Measurements from ENCODE around the gene MYH2.

Gene MYH2

DNA sequence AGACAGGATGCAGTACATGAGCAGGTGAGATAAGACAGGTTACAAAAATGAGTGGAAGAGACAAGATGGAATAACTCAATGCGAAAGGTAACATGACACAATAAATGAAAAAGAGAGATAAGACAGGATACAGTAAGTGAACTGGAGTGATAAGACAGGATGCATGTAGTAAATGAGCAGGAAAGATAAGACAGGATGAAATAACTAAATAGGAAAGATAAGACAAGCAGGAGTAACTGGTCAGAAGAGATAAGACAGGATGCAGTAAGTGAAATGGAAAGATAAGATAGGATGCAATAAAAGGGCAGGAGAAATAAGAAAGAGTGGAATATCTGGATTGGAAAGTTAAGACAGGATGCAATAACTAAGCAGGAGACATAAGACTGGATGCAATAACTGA lies 71.8 kb downstream of the MYH2 start:
- Histone ChIP-seq H3K36me3 (ENCODE audit: insufficient read depth, low read length) (no peaks in the 10 kb centered on the region), H3K4me1 (ENCODE audit: insufficient read depth, low read length, severe bottlenecking) (no peaks in the 10 kb centered on the region)

GRCh38 chr17:10474536-10474935 lies 74.9 kb downstream of the MYH2 start:
- no peaks in the 10 kb centered on the region for H3K79me2 ChIP-seq (ENCODE audit: insufficient read depth, low read length)
- H3K9ac ChIP-seq (ENCODE audit: low read length) = no peak overlapping the region
- no peak overlapping the region for H3K4me2 ChIP-seq (ENCODE audit: low read length)
- TF ChIP-seq EZH2 (IDR thresholded peaks at IDR 0.05; ENCODE audit: borderline replicate concordance, low read length) (no peak), CTCF (IDR thresholded peaks at IDR 0.05; ENCODE audit: low read length) (no peak)
- H2AFZ ChIP-seq (ENCODE audit: low read length) = no peak overlapping the region
- H3K4me1 ChIP-seq (ENCODE audit: insufficient read depth, low read length, severe bottlenecking) = no peaks in the 10 kb centered on the region
- no peaks in the 10 kb centered on the region for H3F3A ChIP-seq (ENCODE audit: insufficient read depth, low read length)
- no peaks in the 10 kb centered on the region for H3K27me3 ChIP-seq (ENCODE audit: insufficient read depth, low read length)
- no peak overlapping the region for H3K27ac ChIP-seq (ENCODE audit: low read depth, low read length, poor library complexity, severe bottlenecking)
- no peak overlapping the region for H3K4me3 ChIP-seq (ENCODE audit: low read depth, low read length, poor library complexity, severe bottlenecking)
- H4K20me1 ChIP-seq (ENCODE audit: insufficient read depth, low read length) = no peaks in the 10 kb centered on the region
- H3K9me3 ChIP-seq (ENCODE audit: low read length) = no peaks in the 10 kb centered on the region
- no peaks in the 10 kb centered on the region for H3K9me2 ChIP-seq (ENCODE audit: low read depth, low read length)
- no peaks in the 10 kb centered on the region for H3K36me3 ChIP-seq (ENCODE audit: insufficient read depth, low read length)

More for the DNA sequence above, 71.8 kb downstream of the MYH2 start:
- Histone ChIP-seq H3K27ac (ENCODE audit: low read depth, low read length, poor library complexity, severe bottlenecking) (no peak overlapping the region), H3K4me2 (ENCODE audit: low read length) (no peak overlapping the region), H3F3A (ENCODE audit: insufficient read depth, low read length) (no peaks in the 10 kb centered on the region), H3K4me3 (ENCODE audit: low read depth, low read length, poor library complexity, severe bottlenecking) (no peak overlapping the region), H3K27me3 (ENCODE audit: insufficient read depth, low read length) (no peaks in the 10 kb centered on the region), H4K20me1 (ENCODE audit: insufficient read depth, low read length) (no peaks in the 10 kb centered on the region), H3K79me2 (ENCODE audit: insufficient read depth, low read length) (no peaks in the 10 kb centered on the region), H3K9ac (ENCODE audit: low read length) (no peak overlapping the region), H2AFZ (ENCODE audit: low read length) (no peak overlapping the region), H3K9me2 (ENCODE audit: low read depth, low read length) (no peaks in the 10 kb centered on the region), H3K9me3 (ENCODE audit: low read length) (no peaks in the 10 kb centered on the region)
- TF ChIP-seq CTCF (IDR thresholded peaks at IDR 0.05; ENCODE audit: low read length) (no peak), EZH2 (IDR thresholded peaks at IDR 0.05; ENCODE audit: borderline replicate concordance, low read length) (no peak)

DNA sequence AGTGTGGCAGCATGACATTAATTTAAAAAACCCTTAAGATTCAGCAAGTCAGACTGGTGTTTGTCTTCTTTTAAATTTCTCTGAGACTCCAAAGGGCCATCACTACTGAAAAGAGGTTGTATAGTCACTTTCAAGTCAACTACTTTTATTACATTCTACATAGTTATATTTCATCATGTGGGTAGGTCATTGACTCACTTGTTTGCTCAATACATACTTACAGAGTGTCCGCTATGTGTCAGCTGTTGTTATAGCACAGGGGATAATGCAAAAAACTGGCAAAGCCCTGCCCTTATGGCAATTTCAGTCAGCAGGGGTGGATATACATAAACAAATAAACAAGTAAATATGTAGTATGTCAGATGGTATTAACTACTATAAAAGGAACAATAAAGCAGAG lies 77.6 kb downstream of the MYH2 start:
- Histone ChIP-seq H3K4me2 (ENCODE audit: low read length) (no peak overlapping the region), H3K9ac (ENCODE audit: low read length) (no peak overlapping the region), H3K4me3 (ENCODE audit: low read depth, low read length, poor library complexity, severe bottlenecking) (no peak overlapping the region), H3K9me3 (ENCODE audit: low read length) (no peaks in the 10 kb centered on the region), H3K36me3 (ENCODE audit: insufficient read depth, low read length) (no peaks in the 10 kb centered on the region), H3K9me2 (ENCODE audit: low read depth, low read length) (no peaks in the 10 kb centered on the region), H2AFZ (ENCODE audit: low read length) (no peak overlapping the region), H3K27me3 (ENCODE audit: insufficient read depth, low read length) (no peaks in the 10 kb centered on the region), H3F3A (ENCODE audit: insufficient read depth, low read length) (no peaks in the 10 kb centered on the region), H4K20me1 (ENCODE audit: insufficient read depth, low read length) (no peaks in the 10 kb centered on the region), H3K79me2 (ENCODE audit: insufficient read depth, low read length) (no peaks in the 10 kb centered on the region), H3K4me1 (ENCODE audit: insufficient read depth, low read length, severe bottlenecking) (no peaks in the 10 kb centered on the region), H3K27ac (ENCODE audit: low read depth, low read length, poor library complexity, severe bottlenecking) (no peak overlapping the region)
- TF ChIP-seq EZH2 (IDR thresholded peaks at IDR 0.05; ENCODE audit: borderline replicate concordance, low read length) = no peak
- no peak for TF ChIP-seq CTCF (IDR thresholded peaks at IDR 0.05; ENCODE audit: low read length)

All from OCI-LY1 (cell line).